ENCODE measurements around the gene SLC9A3.
A peak's percentile ranks its signal among the peaks of the same experiment; 100 is the strongest.
"Not testable (repeated sequence)": the region's sequence is repeated elsewhere in the genome, so short reads cannot be mapped to it uniquely, and the experiment has no call there.

Gene SLC9A3

GRCh38 chr5:566636-567309 lies 42.5 kb upstream of the SLC9A3 start:
- H3K27ac ChIP-seq, result no peak overlapping the region
- POLR2A ChIA-PET (ENCODE audit: low non-redundant PET), result no interaction called here
- no peak for TF ChIP-seq CTCF (conservative IDR thresholded peaks at IDR 0.05; ENCODE audit: low read depth)
- DNase-seq (ENCODE audit: low spot score), result no peak
- CTCF ChIA-PET, result no interaction called here

GRCh38 chr5:565782-566440 lies 41.7 kb upstream of the SLC9A3 start:
- TF ChIP-seq CTCF (conservative IDR thresholded peaks at IDR 0.05; ENCODE audit: low read depth), result no peak
- ChIA-PET CTCF (interaction anchor here (0.6 kb wide), 1 partner anchor 105 kb away, joined by 3 read pairs; no protein-coding TSS in a partner anchor), POLR2A (ENCODE audit: low non-redundant PET) (no interaction called here)
- no peak overlapping the region for H3K27ac ChIP-seq
- DNase-seq (ENCODE audit: low spot score), result peak; percentile 40

- ChIA-PET CTCF (no interaction called here), POLR2A (ENCODE audit: low non-redundant PET) (no interaction called here)
- H3K27ac ChIP-seq, result no peak overlapping the region
- DNase-seq (ENCODE audit: low spot score), result no peak
- no peak for TF ChIP-seq CTCF (conservative IDR thresholded peaks at IDR 0.05; ENCODE audit: low read depth)
Measured at GRCh38 chr5:561408-561807, 37.2 kb upstream of the SLC9A3 start.

GRCh38 chr5:560792-561166 lies 36.5 kb upstream of the SLC9A3 start:
- POLR2A ChIA-PET (ENCODE audit: low non-redundant PET), result no interaction called here
- H3K27ac ChIP-seq, result no peak overlapping the region
- CTCF ChIA-PET, result no interaction called here
- DNase-seq (ENCODE audit: low spot score), result no peak
- no peak for TF ChIP-seq CTCF (conservative IDR thresholded peaks at IDR 0.05; ENCODE audit: low read depth)

- H3K27ac ChIP-seq, result no peak overlapping the region
- CTCF ChIA-PET, result interaction anchor here (0.7 kb wide), 1 partner anchor 45 kb away, joined by 4 read pairs; no protein-coding TSS in a partner anchor
- no peak for TF ChIP-seq CTCF (conservative IDR thresholded peaks at IDR 0.05; ENCODE audit: low read depth)
- no peak for DNase-seq (ENCODE audit: low spot score)
- POLR2A ChIA-PET (ENCODE audit: low non-redundant PET), result no interaction called here
Measured at GRCh38 chr5:558871-559503, 34.7 kb upstream of the SLC9A3 start.

- CTCF ChIA-PET, result interaction anchor here (0.7 kb wide), 1 partner anchor 46 kb away, joined by 4 read pairs; no protein-coding TSS in a partner anchor
- TF ChIP-seq CTCF (conservative IDR thresholded peaks at IDR 0.05; ENCODE audit: low read depth), result no peak
- POLR2A ChIA-PET (ENCODE audit: low non-redundant PET), result no interaction called here
- no peak for DNase-seq (ENCODE audit: low spot score)
- no peak overlapping the region for H3K27ac ChIP-seq
Measured at GRCh38 chr5:558326-558725, 34.1 kb upstream of the SLC9A3 start.

- DNase-seq (ENCODE audit: low spot score); POLR2A ChIA-PET (ENCODE audit: low non-redundant PET); CTCF ChIA-PET; H3K27ac ChIP-seq: not testable (repeated sequence)
Measured at GRCh38 chr5:557917-558316, 33.7 kb upstream of the SLC9A3 start.

All from RWPE1 (cell line).